ENCODE data around the gene SPTBN2. TPM values are rescaled to one million over a fixed set of nuclear protein-coding genes. Genes with fewer than 3 reads are reported as not detected.

Gene SPTBN2
- total and polyA plus RNA-seq, 2 of the 8 experiments (the other 6 are each of a cell fraction or from before 2014, with no cell fraction given) = 19.1 to 69.0 TPM

DNA sequence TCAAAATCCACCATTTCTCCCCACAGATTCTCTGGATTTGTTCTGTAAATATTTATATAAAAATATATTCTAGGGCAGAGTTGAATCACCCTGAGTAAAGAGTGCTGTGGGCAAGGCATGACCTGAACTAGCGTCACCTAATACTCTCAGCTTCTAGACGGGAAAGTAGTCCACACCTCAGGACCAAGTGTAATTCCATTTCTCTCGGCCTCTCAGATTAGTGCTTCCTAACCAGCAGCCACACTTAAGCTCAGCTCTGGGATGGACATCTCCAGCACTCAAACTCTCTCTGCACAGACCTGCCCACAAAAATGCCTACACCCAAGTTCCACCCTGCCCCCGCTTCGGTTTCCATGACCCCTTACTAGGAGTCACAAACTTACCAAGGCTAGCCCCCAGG is 5.3 kb downstream of the SPTBN2 start (continued):
- TF ChIP-seq, protein P1, sequence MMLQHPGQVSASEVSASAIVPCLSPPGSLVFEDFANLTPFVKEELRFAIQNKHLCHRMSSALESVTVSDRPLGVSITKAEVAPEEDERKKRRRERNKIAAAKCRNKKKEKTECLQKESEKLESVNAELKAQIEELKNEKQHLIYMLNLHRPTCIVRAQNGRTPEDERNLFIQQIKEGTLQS (IDR thresholded peaks at IDR 0.05; ENCODE audit: insufficient read depth, low read depth, low read length) = no peak
- TF ChIP-seq SIX5 (IDR thresholded peaks at IDR 0.05; ENCODE audit: low read depth, low read length) (no peak), CBX5 (IDR thresholded peaks at IDR 0.05; ENCODE audit: low read depth, low read length) (no peak), GABPA (IDR thresholded peaks at IDR 0.05; ENCODE audit: borderline replicate concordance, insufficient read depth, low read length) (no peak), RFX5 (IDR thresholded peaks at IDR 0.05; ENCODE audit: borderline replicate concordance, low read depth, low read length) (no peak)
- TF ChIP-seq, protein P2, sequence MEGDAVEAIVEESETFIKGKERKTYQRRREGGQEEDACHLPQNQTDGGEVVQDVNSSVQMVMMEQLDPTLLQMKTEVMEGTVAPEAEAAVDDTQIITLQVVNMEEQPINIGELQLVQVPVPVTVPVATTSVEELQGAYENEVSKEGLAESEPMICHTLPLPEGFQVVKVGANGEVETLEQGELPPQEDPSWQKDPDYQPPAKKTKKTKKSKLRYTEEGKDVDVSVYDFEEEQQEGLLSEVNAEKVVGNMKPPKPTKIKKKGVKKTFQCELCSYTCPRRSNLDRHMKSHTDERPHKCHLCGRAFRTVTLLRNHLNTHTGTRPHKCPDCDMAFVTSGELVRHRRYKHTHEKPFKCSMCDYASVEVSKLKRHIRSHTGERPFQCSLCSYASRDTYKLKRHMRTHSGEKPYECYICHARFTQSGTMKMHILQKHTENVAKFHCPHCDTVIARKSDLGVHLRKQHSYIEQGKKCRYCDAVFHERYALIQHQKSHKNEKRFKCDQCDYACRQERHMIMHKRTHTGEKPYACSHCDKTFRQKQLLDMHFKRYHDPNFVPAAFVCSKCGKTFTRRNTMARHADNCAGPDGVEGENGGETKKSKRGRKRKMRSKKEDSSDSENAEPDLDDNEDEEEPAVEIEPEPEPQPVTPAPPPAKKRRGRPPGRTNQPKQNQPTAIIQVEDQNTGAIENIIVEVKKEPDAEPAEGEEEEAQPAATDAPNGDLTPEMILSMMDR (IDR thresholded peaks at IDR 0.05; ENCODE audit: control extremely low read depth in 1 of 3, insufficient read depth in 1 of 3, low read depth in 1 of 3, low read length in 3 of 3) = no peak

Measured in H1 (cell line).